Activated T-cell treated with anti-CD3 and anti-CD28 coated beads for 4 hours (primary cell): ENCODE measurements around the gene PPP2R1B.

ENCODE experiments used
- DNase-seq: peaks from one replicate; pipeline ENCODE4 v3.0.0-alpha.2; 2020

Gene PPP2R1B

GRCh38 chr11:111688013-111688412 is 78.2 kb downstream of the PPP2R1B start:
- DNase-seq: no peak

GRCh38 chr11:111684251-111684650 is 81.9 kb downstream of the PPP2R1B start:
- DNase-seq: no peak

GRCh38 chr11:111683806-111684205 is 82.4 kb downstream of the PPP2R1B start:
- no peak for DNase-seq

GRCh38 chr11:111680486-111681175 is 85.6 kb downstream of the PPP2R1B start:
- DNase-seq: no peak
